Transverse colon (tissue), 3 donors: ENCODE data around the gene SETD1A.

Experiments
- CTCF ChIP-seq, 5 experiments: fragments of 200-600 bp in 3 of 5; fragments of 450-650 bp in 2 of 5; sonication (generic) in 3 of 5; IDR thresholded peaks; 1 replicate in 2 of 5; 2 replicates in 3 of 5; pipeline ENCODE4 v1.5.1; 2016 to 2017; ENCODE audit warnings: antibody characterized with exemption in 5 of 5, inconsistent platforms in 3 of 5, mild to moderate bottlenecking in 2 of 5, moderate library complexity in 1 of 5
- POLR2A ChIP-seq: fragments of 450-650 bp; IDR thresholded peaks from one replicate; pipeline ENCODE4 v1.6.1; 2016; ENCODE audit warnings: antibody characterized with exemption, mild to moderate bottlenecking, moderate library complexity

- no peak for TF ChIP-seq CTCF (IDR thresholded peaks at IDR 0.05)
- TF ChIP-seq POLR2A, result peak; percentile 52
Observed at GRCh38 chr16:30922960-30923535, 34.5 kb upstream of the SETD1A start.
